ENCODE measurements around the gene PMEPA1.

PMEPA1 gene

DNA sequence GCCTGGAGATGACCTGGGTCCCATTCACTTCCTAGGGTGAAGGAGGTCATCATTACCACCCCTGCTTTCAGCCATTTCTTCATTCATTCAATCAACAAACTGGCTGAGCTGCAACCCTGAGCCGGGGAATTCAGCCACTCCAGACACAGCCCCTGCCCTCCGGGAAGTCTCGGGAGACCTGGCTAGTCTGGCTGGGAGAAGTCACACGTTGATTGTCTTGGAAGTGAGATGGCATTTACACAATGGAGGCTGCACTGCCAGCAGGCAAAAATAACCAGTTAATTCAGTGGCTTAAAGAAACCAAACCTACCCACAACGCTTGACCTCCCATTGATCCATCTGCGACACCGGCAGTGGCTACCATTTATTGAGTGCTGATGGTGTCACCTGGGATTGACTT is 2.0 kb upstream of the PMEPA1 start:
- Histone ChIP-seq H2AFZ (ENCODE audit: low read depth, low read length) (no peak overlapping the region), H3K27me3 (ENCODE audit: low read depth, low read length) (peaks cover 28% of the 10 kb centered on the region), H3K79me2 (ENCODE audit: low read length) (no peaks in the 10 kb centered on the region), H3K36me3 (replicated peaks; ENCODE audit: low read depth, low read length) (no peaks in the 10 kb centered on the region), H3K4me1 (ENCODE audit: low read length) (no peaks in the 10 kb centered on the region), H3K4me2 (ENCODE audit: low read length) (no peak overlapping the region), H4K20me1 (ENCODE audit: insufficient read depth, low read length) (peaks cover 3% of the 10 kb centered on the region; the same call in 1 of the 2 replicates), H3K9me3 (ENCODE audit: insufficient read depth, low read length) (no peaks in the 10 kb centered on the region), H3K27ac (ENCODE audit: low read length) (no peak overlapping the region), H3K9ac (ENCODE audit: low read length) (no peak overlapping the region), H3K4me3 (ENCODE audit: low read length) (no peak overlapping the region)
- TF ChIP-seq, protein P1, sequence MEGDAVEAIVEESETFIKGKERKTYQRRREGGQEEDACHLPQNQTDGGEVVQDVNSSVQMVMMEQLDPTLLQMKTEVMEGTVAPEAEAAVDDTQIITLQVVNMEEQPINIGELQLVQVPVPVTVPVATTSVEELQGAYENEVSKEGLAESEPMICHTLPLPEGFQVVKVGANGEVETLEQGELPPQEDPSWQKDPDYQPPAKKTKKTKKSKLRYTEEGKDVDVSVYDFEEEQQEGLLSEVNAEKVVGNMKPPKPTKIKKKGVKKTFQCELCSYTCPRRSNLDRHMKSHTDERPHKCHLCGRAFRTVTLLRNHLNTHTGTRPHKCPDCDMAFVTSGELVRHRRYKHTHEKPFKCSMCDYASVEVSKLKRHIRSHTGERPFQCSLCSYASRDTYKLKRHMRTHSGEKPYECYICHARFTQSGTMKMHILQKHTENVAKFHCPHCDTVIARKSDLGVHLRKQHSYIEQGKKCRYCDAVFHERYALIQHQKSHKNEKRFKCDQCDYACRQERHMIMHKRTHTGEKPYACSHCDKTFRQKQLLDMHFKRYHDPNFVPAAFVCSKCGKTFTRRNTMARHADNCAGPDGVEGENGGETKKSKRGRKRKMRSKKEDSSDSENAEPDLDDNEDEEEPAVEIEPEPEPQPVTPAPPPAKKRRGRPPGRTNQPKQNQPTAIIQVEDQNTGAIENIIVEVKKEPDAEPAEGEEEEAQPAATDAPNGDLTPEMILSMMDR (IDR thresholded peaks at IDR 0.05; ENCODE audit: low read depth, low read length), result no peak
- TF ChIP-seq EZH2phosphoT487 (IDR thresholded peaks at IDR 0.05; ENCODE audit: low read depth), result no peak

DNA sequence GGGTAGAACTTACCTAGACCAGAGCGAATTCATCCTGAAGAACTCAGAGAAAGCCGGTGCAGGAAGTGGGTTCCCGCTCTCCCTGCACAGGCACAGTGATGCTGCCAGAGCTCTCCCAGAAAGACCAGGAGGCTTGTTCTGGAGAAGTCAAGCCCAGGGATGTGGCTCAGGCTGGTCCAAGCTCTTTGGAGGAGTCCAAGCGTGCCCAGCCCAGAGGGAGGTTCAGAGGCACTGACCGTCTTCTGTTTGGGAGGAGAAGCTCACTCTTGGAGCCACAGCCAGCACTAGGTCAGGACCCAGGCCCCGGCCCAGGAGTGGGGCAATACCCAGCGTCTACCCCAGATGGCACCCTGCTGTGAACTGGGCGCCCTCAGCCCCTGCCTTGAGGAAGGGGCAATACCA is 1.5 kb upstream of the PMEPA1 start:
- peaks cover 3% of the 10 kb centered on the region; the same call in 1 of the 2 replicates for H4K20me1 ChIP-seq (ENCODE audit: insufficient read depth, low read length)
- no peak overlapping the region for H3K9ac ChIP-seq (ENCODE audit: low read length)
- no peaks in the 10 kb centered on the region for H3K4me1 ChIP-seq (ENCODE audit: low read length)
- no peak overlapping the region for H3K27ac ChIP-seq (ENCODE audit: low read length)
- no peaks in the 10 kb centered on the region for H3K36me3 ChIP-seq (replicated peaks; ENCODE audit: low read depth, low read length)
- TF ChIP-seq, protein P1 (IDR thresholded peaks at IDR 0.05; ENCODE audit: low read depth, low read length), result no peak
- TF ChIP-seq EZH2phosphoT487 (IDR thresholded peaks at IDR 0.05; ENCODE audit: low read depth), result no peak
- no peaks in the 10 kb centered on the region for H3K9me3 ChIP-seq (ENCODE audit: insufficient read depth, low read length)
- H3K4me3 ChIP-seq (ENCODE audit: low read length), result no peak overlapping the region
- peaks cover 23% of the 10 kb centered on the region for H3K27me3 ChIP-seq (ENCODE audit: low read depth, low read length)
- H3K79me2 ChIP-seq (ENCODE audit: low read length), result no peaks in the 10 kb centered on the region
- H2AFZ ChIP-seq (ENCODE audit: low read depth, low read length), result no peak overlapping the region
- H3K4me2 ChIP-seq (ENCODE audit: low read length), result no peak overlapping the region

DNA sequence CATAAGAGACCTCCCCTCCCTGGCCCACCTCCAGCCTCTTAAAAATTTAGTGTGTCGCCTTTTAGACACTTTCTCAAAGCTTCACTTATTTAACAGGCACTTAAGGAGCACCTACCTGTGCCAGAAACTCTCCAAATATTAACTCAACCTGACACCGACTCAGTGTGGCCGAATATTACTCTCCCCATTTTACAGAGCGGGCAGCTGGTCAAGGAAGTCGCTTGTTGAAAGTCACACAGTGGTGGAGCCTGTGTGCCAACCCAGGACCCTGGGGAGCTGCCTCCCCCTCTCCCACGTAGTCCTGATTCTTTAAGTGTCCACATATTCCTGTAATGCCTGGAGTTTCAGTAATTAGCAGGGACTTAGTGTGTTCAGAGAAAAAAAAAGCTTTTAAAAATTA is 1.0 kb upstream of the PMEPA1 start:
- H3K79me2 ChIP-seq (ENCODE audit: low read length), result no peaks in the 10 kb centered on the region
- H3K27me3 ChIP-seq (ENCODE audit: low read depth, low read length), result peaks cover 21% of the 10 kb centered on the region
- H3K27ac ChIP-seq (ENCODE audit: low read length), result no peak overlapping the region
- no peaks in the 10 kb centered on the region for H3K4me1 ChIP-seq (ENCODE audit: low read length)
- H3K36me3 ChIP-seq (replicated peaks; ENCODE audit: low read depth, low read length), result no peaks in the 10 kb centered on the region
- no peak overlapping the region for H3K4me3 ChIP-seq (ENCODE audit: low read length)
- H2AFZ ChIP-seq (ENCODE audit: low read depth, low read length), result no peak overlapping the region
- H4K20me1 ChIP-seq (ENCODE audit: insufficient read depth, low read length), result peaks cover 3% of the 10 kb centered on the region; the same call in 1 of the 2 replicates
- no peak for TF ChIP-seq EZH2phosphoT487 (IDR thresholded peaks at IDR 0.05; ENCODE audit: low read depth)
- TF ChIP-seq, protein P1 (IDR thresholded peaks at IDR 0.05; ENCODE audit: low read depth, low read length), result no peak
- H3K9me3 ChIP-seq (ENCODE audit: insufficient read depth, low read length), result no peaks in the 10 kb centered on the region
- H3K9ac ChIP-seq (ENCODE audit: low read length), result no peak overlapping the region
- H3K4me2 ChIP-seq (ENCODE audit: low read length), result no peak overlapping the region

DNA sequence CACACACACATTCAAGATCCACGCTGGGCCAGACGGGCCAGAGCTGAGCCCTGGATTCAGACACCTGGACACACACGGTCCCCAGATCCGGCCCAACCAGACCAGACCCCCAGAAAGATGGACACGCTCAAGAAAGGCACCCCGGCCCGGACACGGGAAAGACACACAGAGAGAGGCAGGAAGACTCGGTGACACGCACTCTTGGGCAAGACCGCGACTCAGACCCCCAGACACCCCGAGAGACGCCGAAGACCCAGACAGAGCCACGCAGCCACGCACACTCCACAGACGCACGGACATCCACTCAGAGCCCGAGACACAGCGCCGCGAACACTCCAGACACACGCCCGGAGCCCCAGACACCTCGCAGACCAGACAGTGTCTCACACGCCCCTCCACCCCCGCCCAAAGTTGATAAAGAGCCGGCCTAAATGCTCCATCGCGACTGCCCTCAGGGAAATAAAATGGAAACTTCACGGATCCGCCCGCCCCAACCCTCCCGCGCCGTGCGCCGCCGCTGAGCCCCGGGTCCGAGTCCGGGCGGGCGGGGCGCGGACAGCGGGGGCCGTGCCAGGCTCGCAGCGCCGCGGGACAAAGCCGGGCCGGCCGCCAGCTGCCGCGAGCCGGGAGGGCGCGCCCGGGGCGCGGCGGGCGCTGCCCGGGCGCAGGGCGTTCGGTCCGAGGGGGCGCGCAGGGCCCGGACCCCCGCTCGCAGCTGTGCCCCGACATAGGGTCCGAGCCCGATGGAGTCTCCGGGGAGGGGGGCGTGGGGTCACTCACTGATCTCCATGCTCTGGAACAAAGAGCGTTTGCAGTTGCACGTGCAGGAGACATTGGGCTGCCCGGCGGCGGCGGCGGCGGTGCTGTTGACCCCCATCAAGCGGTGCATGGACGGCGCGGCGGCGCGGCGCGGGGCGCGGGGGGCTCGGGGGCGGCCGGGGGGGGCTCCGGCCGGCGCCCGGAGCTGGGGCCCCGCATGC is 831 bp downstream of the PMEPA1 start:
- no peak overlapping the region for H3K4me2 ChIP-seq (ENCODE audit: low read length)
- no peaks in the 10 kb centered on the region for H3K4me1 ChIP-seq (ENCODE audit: low read length)
- H2AFZ ChIP-seq (ENCODE audit: low read depth, low read length), result no peak overlapping the region
- H3K9me3 ChIP-seq (ENCODE audit: insufficient read depth, low read length), result no peaks in the 10 kb centered on the region
- H3K79me2 ChIP-seq (ENCODE audit: low read length), result no peaks in the 10 kb centered on the region
- TF ChIP-seq, protein P1 (IDR thresholded peaks at IDR 0.05; ENCODE audit: low read depth, low read length), result no peak
- TF ChIP-seq EZH2phosphoT487 (IDR thresholded peaks at IDR 0.05; ENCODE audit: low read depth), result no peak
- H3K4me3 ChIP-seq (ENCODE audit: low read length), result no peak overlapping the region
- H3K9ac ChIP-seq (ENCODE audit: low read length), result no peak overlapping the region
- H3K27me3 ChIP-seq (ENCODE audit: low read depth, low read length), result peaks cover 39% of the 10 kb centered on the region
- no peak overlapping the region for H3K27ac ChIP-seq (ENCODE audit: low read length)
- no peaks in the 10 kb centered on the region; the same call in 1 of the 2 replicates for H4K20me1 ChIP-seq (ENCODE audit: insufficient read depth, low read length)
- H3K36me3 ChIP-seq (replicated peaks; ENCODE audit: low read depth, low read length), result no peaks in the 10 kb centered on the region

Data from OCI-LY3 (cell line).